CD14-positive monocyte (primary cell): Measurements from ENCODE around the gene SINHCAF. TPM values are rescaled to one million over a fixed set of nuclear protein-coding genes. Genes with fewer than 3 reads are reported as not detected.
A peak's percentile ranks its signal among the peaks of the same experiment; 100 is the strongest.

Source experiments
- DNase-seq, 3 donors: peaks; one replicate each; pipeline ENCODE4 v3.0.0-alpha.2; 2011 to 2022
- H2AFZ ChIP-seq: 2 replicates; pipeline ENCODE4 v1.6.0; 2012; ENCODE audit warnings: mild to moderate bottlenecking, low read depth, low read length, inconsistent platforms; ENCODE audit not compliant: insufficient read depth, poor library complexity, severe bottlenecking
- H3K27ac ChIP-seq, 2 donors: 1 replicate in 1 of 2; 2 replicates in 1 of 2; pipeline ENCODE4 v1.5.1; 2012 to 2013; ENCODE audit warnings: low read length in 2 of 2, control low read depth in 1 of 2, inconsistent platforms in 1 of 2, low read depth in 1 of 2, mild to moderate bottlenecking in 1 of 2
- H3K27me3 ChIP-seq, 2 donors: one replicate each; pipeline versions ENCODE4 v1.6.0 to v1.6.1; 2011 to 2013; ENCODE audit warnings: low read length in 2 of 2; ENCODE audit not compliant: control insufficient read depth in 2 of 2, insufficient read depth in 2 of 2
- H3K36me3 ChIP-seq, 2 donors: replicated peaks in 1 of 2; 1 replicate in 1 of 2; 2 replicates in 1 of 2; pipeline versions ENCODE4 v1.5.1 to v1.6.1; 2012 to 2013; ENCODE audit warnings: low read length in 2 of 2, control low read depth in 1 of 2, inconsistent platforms in 1 of 2, mild to moderate bottlenecking in 1 of 2; ENCODE audit not compliant: insufficient read depth in 2 of 2, control insufficient read depth in 1 of 2
- H3K4me1 ChIP-seq, 2 donors: 1 replicate in 1 of 2; 2 replicates in 1 of 2; pipeline versions ENCODE4 v1.5.1 to v1.6.1; 2012 to 2013; ENCODE audit warnings: low read length in 2 of 2, control low read depth in 1 of 2, inconsistent platforms in 1 of 2, mild to moderate bottlenecking in 1 of 2, moderate library complexity in 1 of 2; ENCODE audit not compliant: insufficient read depth in 2 of 2, control insufficient read depth in 1 of 2
- H3K4me2 ChIP-seq: replicated peaks from 2 replicates; pipeline ENCODE3; 2012; ENCODE audit warnings: low read length, moderate library complexity, mild to moderate bottlenecking; ENCODE audit not compliant: poor library complexity, severe bottlenecking; ENCODE audit errors: extremely low read depth
- H3K4me3 ChIP-seq, 3 experiments: fragments of 200-600 bp in 1 of 3; sonication (generic) in 1 of 3; replicated peaks in 1 of 3; 1 replicate in 2 of 3; 2 replicates in 1 of 3; pipeline ENCODE4 v1.5.1; 2011 to 2013; ENCODE audit warnings: low read length in 3 of 3, mild to moderate bottlenecking in 3 of 3, control low read depth in 2 of 3, low read depth in 2 of 3, inconsistent platforms in 1 of 3, moderate library complexity in 1 of 3
- H3K79me2 ChIP-seq: 2 replicates; pipeline ENCODE4 v1.6.0; 2012; ENCODE audit warnings: mild to moderate bottlenecking, control low read depth, inconsistent platforms, low read length, moderate library complexity; ENCODE audit not compliant: insufficient read depth
- H3K9ac ChIP-seq: 2 replicates; pipeline ENCODE4 v1.6.0; 2017; ENCODE audit warnings: low read length, mild to moderate bottlenecking; ENCODE audit not compliant: insufficient read depth, poor library complexity, severe bottlenecking
- H3K9me3 ChIP-seq, 2 donors: replicated peaks in 1 of 2; 1 replicate in 1 of 2; 2 replicates in 1 of 2; pipeline versions ENCODE4 v1.5.1 to v1.6.1; 2012 to 2013; ENCODE audit warnings: low read length in 2 of 2, control low read depth in 1 of 2; ENCODE audit not compliant: control insufficient read depth in 1 of 2, insufficient read depth in 1 of 2
- H4K20me1 ChIP-seq: 2 replicates; pipeline ENCODE4 v1.6.0; 2012; ENCODE audit warnings: mild to moderate bottlenecking, low read length, control low read depth, moderate library complexity; ENCODE audit not compliant: insufficient read depth
- H3K27ac Mint-ChIP-seq, 7 donors: one replicate each; pipeline ENCODE4 v1.8.0; 2020; ENCODE audit warnings: mild to moderate bottlenecking in 7 of 7, mixed read lengths in 7 of 7, moderate library complexity in 6 of 7, inconsistent platforms in 2 of 7
- H3K27me3 Mint-ChIP-seq, 3 donors: one replicate each; pipeline ENCODE4 v1.8.0; 2021 to 2022; ENCODE audit warnings: low read depth in 3 of 3, mild to moderate bottlenecking in 3 of 3, mixed read lengths in 3 of 3, moderate library complexity in 3 of 3, inconsistent platforms in 1 of 3
- H3K36me3 Mint-ChIP-seq, 2 donors: one replicate each; pipeline ENCODE4 v1.8.0; 2020; ENCODE audit warnings: mixed read lengths in 2 of 2, inconsistent platforms in 1 of 2, mild to moderate bottlenecking in 1 of 2
- H3K4me1 Mint-ChIP-seq: one replicate; pipeline ENCODE4 v1.8.0; 2020; ENCODE audit warnings: mild to moderate bottlenecking, mixed read lengths
- H3K4me3 Mint-ChIP-seq, 2 donors: one replicate each; pipeline ENCODE4 v1.8.0; 2020; ENCODE audit warnings: mild to moderate bottlenecking in 2 of 2, mixed read lengths in 2 of 2, moderate library complexity in 1 of 2
- H3K9me3 Mint-ChIP-seq, 7 donors: one replicate each; pipeline ENCODE4 v1.8.0; 2020 to 2022; ENCODE audit warnings: mixed read lengths in 7 of 7, mild to moderate bottlenecking in 6 of 7, moderate library complexity in 6 of 7, inconsistent platforms in 2 of 7
- CTCF ChIP-seq: fragments of 200-600 bp; IDR thresholded peaks from one replicate; pipeline ENCODE4 v1.8.0; 2022; ENCODE audit warnings: antibody characterized with exemption, mild to moderate bottlenecking
- WGBS: methylation state at CpG from one replicate; pipeline ENCODE4 v1.1.5; 2013; ENCODE audit warnings: missing lambda C conversion rate; ENCODE audit not compliant: insufficient coverage; 5-methylcytosine and 5-hydroxymethylcytosine counted together
- intact Hi-C, 2 donors: fragments of 100-400 bp; cut with micrococcal nuclease; formaldehyde crosslinking; loops; one replicate each; pipeline versions ENCODE4 v1.15.0 to v1.15.1; 2023
- polyA plus RNA-seq, 3 donors: library from polyadenylated mRNA; depleted of rRNA in 1 of 3; unstranded in 2 of 3; stranded (reverse) in 1 of 3; fragments of 300-500 nt in 2 of 3; fragments of >200 nt in 1 of 3; fragmentation: Illumina TruSeq in 2 of 3; gene quantifications; 1 replicate in 2 of 3; 2 replicates in 1 of 3; pipeline ENCODE4 v1.2.3, GENCODE V29; 2012 to 2021

SINHCAF gene
- polyA plus RNA-seq, 3 donors = 14.2 to 20.2 (median 20.1) TPM

DNA sequence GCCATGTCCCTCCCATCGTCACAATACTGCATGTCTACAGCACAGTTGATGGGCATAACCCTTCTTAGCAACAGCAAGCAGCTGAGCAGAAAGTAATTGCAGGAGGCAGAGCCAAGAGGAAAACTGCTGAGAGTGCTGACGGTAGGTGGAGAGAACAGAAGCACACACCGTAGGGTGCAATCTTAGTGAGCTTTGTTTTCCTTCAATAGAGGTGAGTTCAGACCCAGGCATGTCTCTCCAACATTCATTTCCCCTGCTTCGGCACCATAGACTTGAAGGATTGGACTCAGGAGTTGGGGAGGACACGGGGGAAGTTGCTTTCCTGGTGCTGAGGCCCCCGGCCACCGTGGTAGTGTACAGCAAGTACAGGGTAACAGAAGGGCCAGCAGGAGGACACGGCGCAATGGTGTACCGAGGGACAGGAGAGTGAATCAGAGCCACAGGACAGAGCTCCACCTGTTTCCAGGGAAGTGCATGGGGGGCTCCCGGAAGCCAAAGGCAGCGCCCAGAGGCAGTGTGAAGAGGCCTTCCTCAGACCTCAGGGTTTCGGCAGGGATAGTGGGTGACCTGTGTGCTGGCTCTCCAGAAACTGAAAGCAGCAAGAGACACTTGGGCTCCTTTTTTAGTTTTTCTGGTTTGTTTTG, 36.3 kb upstream of the SINHCAF start:
- Histone ChIP-seq H2AFZ (peak overlapping the region; percentile 79), H3K9me3 (no peaks in the 10 kb centered on the region), H3K27ac (no peak overlapping the region), H3K27me3 (no peaks in the 10 kb centered on the region), H3K36me3 (no peaks in the 10 kb centered on the region), H3K79me2 (no peaks in the 10 kb centered on the region), H4K20me1 (no peaks in the 10 kb centered on the region), H3K9ac (peak overlapping the region; percentile 42), H3K4me3 (peak overlapping the region; percentile 14 to 61 (median 28)), H3K4me1 (peaks cover 16 to 17% of the 10 kb centered on the region in 2 donors), H3K4me2 (peak overlapping the region; percentile 73)
- DNase-seq = no peak
- peak overlapping the region; percentile 74 to 85 for H3K4me3 Mint-ChIP-seq
- intact Hi-C loops = no loop called here
- no peaks in the 10 kb centered on the region for H3K36me3 Mint-ChIP-seq
- peaks cover 20% of the 10 kb centered on the region for H3K4me1 Mint-ChIP-seq
- H3K27ac Mint-ChIP-seq = peak overlapping the region in 6 of 7 donors; percentile 20 to 81 (median 35)
- TF ChIP-seq CTCF = no peak
- H3K9me3 Mint-ChIP-seq = no peaks in the 10 kb centered on the region
- 33% methylated on average over 11 of the region's 13 CpGs for WGBS
- H3K27me3 Mint-ChIP-seq = peaks cover 0 to 7% (median 1%) of the 10 kb centered on the region in 3 donors

DNA sequence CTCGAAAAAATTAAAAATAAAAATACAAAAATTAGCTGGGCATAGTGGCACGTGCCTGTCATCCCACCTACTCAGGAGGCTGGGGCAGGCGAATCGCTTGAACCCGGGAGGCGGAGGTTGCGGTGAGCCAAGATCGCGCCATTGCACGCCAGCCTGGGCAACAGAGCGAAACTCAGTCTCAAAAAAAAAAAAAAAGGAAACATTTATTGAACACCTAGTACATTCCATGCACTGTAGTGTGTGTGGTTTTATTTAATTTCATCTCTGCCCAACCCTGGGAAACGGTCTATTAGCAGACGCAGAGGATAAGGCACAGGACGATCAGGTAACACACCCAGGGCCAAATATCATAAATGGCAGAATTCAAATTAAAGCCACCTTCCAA, 35.8 kb upstream of the SINHCAF start:
- Mint-ChIP-seq H3K36me3 (no peaks in the 10 kb centered on the region), H3K4me3 (no peak overlapping the region), H3K27ac (peak overlapping the region in 1 of 7 donors; percentile 41), H3K4me1 (peaks cover 20% of the 10 kb centered on the region), H3K9me3 (no peaks in the 10 kb centered on the region), H3K27me3 (peaks cover 0 to 8% (median 1%) of the 10 kb centered on the region in 3 donors)
- DNase-seq = no peak
- Histone ChIP-seq H3K4me3 (no peak overlapping the region), H3K4me2 (peak overlapping the region; percentile 73), H3K27ac (no peak overlapping the region), H3K9ac (no peak overlapping the region), H2AFZ (peak overlapping the region; percentile 79), H3K27me3 (no peaks in the 10 kb centered on the region), H3K4me1 (peaks cover 16 to 17% of the 10 kb centered on the region in 2 donors), H3K36me3 (no peaks in the 10 kb centered on the region), H3K9me3 (no peaks in the 10 kb centered on the region), H3K79me2 (no peaks in the 10 kb centered on the region), H4K20me1 (no peaks in the 10 kb centered on the region)
- WGBS = 91% methylated on average over 5 of the region's 14 CpGs
- intact Hi-C loops = no loop called here
- TF ChIP-seq CTCF = no peak
